HG02678 (cell line): ENCODE results near the gene ACBD6.

Source experiments
- ATAC-seq: cut with Tn5 transposase; IDR thresholded peaks from one replicate; pipeline ENCODE4 v1.9.1; 2021; ENCODE audit warnings: mild to moderate bottlenecking, moderate library complexity; ENCODE audit not compliant: unreplicated experiment

Gene ACBD6

DNA sequence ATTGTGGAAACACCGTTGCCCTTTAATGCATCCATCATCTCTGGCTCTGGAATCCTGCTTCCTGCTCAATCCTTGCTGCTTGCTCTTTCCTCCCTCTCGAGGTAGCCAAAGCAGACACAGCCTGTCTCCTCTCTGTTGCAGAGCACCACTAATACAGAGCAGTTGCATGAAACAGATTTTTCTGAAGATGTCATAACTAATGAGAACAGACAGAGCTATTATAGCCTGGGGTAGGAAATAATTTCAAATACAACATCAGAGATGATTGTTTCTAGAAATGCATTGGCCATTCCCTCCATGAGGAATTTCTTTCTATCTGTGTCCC is 23.3 kb upstream of the ACBD6 start:
- no peak for ATAC-seq

DNA sequence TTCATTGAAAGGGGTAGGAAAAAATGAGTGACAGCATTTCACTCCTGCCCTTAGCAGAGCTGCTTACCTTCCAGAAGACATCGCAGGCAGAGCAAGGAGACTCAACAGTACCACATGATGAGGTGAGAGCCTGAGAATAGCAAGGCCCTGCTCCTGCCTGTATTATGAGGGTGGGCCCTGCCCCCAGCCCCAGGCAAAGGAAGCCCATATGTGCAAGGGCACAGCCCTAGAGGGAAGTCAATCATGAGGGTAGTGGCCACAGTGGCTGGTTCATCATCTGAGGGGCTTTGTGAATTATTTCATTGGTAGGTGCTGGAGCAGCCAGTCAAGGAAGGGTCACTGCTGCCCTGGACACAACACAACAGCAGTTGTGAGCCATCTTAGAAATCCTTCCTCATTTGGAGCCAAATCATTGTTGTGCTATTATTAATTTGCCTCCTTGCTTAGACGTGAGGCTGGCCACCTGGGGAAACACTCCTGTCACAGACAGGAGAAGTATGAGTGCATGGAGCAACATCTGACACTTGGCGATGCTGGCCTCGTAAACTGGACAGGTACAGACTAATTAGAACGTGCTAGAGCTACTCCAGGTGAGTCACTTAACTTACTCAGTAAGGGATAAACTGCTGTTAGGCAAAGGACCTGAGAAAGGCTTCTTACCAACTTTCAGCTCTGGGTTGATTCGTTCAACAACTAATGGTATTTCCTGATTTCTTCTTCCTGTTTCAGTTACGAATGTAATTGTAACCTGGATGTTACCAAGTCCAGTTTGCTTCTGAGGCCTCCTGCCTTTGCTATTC is 22.7 kb upstream of the ACBD6 start:
- no peak for ATAC-seq

- ATAC-seq = no peak
Measured at GRCh38 chr1:180524160-180524914, 22.0 kb upstream of the ACBD6 start.

DNA sequence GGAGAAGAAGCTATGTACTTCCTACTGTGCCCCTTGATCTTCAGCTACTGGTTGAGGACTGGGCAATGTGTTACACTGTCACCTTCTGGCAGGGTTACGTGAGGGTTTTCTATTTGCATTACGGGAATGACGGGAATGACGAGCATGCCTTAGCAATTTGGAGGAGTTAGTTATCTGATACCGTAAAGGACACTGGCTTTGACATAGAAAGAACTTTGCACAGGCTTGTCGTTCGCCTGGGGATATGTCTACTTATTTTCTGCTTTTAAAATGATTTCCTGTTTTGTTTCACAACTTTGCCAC is 19.8 kb upstream of the ACBD6 start:
- ATAC-seq = no peak

GRCh38 chr1:180521474-180522212 is 19.3 kb upstream of the ACBD6 start:
- no peak for ATAC-seq

GRCh38 chr1:180519846-180520245 is 17.5 kb upstream of the ACBD6 start:
- ATAC-seq = no peak

DNA sequence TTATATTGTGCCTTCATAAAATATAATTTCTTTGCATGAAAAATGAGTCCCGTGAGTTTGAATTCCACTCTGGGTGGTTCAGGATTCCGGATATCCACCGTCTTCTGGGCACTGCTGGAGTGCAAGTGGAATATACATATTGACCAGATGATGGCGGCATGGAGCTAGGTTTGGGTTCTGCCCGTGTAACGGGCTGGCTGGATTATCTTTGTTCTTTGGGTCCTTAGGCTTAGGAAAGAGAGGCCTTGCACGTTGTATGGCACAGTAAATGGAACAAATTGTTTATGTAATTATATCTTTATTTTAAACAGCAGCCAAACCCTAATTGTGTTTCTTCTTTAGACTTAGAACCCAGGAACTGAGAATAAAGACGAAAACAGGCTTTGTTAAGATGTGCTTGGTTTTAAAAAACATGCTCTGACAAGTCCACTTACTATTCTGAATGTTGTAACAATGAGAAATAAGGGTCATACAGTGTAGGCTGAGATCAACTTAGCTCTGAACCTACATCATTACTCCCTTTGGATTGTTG is 13.5 kb upstream of the ACBD6 start:
- ATAC-seq = peak; percentile 95

DNA sequence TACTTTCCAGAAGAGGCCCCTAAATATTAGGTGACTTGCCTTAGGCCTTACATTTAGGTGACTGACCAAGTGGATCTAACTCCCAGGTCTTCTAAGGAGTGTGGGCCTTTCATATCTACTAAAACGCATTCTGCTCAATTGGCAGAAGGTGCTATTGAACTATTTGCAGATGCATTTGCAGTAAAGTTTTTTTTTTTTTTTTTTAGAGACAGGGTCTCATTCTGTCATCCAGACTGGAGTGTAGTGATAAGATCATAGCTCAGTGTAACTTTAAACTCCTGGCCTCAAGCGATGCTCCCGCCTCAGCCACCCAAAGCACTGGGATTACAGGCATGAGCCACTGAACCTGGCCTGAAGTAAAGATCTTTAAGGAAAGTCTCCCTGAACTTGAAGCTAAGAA is 13.0 kb upstream of the ACBD6 start:
- ATAC-seq = no peak

- ATAC-seq = no peak
Measured at GRCh38 chr1:180513531-180513930, 11.2 kb upstream of the ACBD6 start.

GRCh38 chr1:180510882-180511281 is 8.5 kb upstream of the ACBD6 start:
- ATAC-seq = no peak

DNA sequence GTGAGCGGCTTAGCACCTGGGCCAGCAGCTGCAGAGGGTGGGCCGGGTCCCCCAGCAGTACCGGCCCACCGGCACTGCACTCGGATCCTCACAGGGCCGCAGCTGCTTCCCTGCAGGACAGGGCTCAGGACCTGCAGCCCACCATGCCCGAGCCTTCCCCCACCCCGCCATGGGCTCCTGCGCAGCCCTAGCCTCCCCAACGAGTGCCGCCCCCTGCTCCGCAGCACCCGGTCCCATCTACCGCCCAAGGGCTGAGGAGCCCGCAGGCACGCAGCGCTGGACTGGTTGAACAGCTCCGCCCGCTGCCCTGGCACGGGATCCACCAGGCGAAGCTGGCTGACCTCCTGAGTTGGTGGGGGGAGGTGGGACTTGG is 6.3 kb upstream of the ACBD6 start:
- no peak for ATAC-seq

- no peak for ATAC-seq
Measured at GRCh38 chr1:180507795-180508724, 5.7 kb upstream of the ACBD6 start.

DNA sequence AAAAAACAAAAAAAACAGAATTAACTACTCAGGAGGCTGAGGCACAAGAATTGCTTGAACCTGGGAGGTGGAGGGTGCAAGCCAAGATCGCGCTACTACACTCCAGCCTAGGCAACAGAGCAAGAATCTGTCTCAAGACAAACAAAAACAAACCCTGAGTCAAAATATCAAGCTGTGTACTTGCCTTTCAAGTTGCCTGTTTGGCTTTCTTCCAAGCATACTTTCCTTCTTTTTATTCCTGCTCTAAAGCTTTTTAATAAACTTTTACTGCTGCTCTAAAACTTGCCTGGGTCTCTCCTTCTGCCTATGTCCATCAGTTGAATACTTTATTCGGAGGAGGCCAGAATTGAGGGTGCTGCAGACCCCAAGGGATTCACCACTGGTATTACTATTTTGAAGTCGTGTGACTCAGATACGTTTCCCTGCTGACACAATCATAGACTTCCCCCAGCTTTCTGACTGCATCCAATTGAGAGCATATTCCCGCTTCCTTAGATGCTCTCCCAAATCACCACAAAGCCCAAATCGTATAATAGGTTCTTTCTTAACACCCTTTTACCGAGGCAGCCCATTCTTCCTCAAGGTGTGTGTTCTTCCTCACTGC is 3.5 kb upstream of the ACBD6 start:
- ATAC-seq = no peak

GRCh38 chr1:180504186-180504585 is 1.8 kb upstream of the ACBD6 start:
- ATAC-seq = no peak

GRCh38 chr1:180503280-180503862 is 994 bp upstream of the ACBD6 start:
- ATAC-seq = peak; percentile 3

DNA sequence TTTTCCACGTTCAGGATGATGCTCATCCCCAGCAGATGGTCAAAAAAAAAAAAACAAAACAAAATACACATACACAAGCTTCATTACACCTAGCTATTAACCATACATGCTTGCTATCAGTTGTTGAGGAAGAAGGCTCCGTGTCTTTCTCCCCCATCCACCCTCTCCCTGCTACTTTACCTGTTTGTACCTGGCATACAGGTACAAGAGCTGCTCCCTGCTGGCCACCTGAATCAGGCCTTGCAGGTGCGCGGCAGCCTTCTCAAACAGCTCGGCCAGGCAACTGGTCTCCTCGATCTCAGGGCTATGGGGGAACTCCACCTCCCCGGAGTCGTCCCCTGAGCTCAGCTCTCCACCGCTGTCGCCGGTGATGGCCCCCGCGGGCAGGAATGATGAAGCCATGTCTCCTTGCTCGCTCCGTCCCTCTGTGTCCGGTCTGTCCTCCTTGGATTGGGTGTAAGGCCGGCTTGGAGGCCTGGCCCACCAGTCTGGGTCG is 464 bp downstream of the ACBD6 start:
- peak; percentile 26 for ATAC-seq

DNA sequence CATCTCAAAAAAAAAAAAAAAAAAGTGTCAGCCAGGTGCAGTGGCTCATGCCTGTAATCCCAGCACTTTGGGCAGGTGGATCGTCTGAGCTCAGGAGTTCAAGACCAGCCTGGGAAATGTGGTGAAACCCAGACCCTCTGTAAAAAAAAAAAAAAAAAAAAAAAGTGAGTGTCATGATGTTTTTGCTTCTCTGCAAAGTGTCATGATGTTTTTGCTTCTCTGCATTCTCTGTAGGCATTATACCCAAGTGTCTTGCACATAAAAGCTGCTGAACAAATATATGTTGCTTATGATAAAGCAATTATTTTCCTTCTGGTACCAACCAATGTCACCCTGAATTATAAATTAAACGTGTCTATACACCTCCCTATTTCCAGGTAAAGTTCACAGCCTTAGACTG is 1.7 kb downstream of the ACBD6 start:
- ATAC-seq = no peak

- ATAC-seq = no peak
Measured at GRCh38 chr1:180498594-180498993, 3.8 kb downstream of the ACBD6 start.

DNA sequence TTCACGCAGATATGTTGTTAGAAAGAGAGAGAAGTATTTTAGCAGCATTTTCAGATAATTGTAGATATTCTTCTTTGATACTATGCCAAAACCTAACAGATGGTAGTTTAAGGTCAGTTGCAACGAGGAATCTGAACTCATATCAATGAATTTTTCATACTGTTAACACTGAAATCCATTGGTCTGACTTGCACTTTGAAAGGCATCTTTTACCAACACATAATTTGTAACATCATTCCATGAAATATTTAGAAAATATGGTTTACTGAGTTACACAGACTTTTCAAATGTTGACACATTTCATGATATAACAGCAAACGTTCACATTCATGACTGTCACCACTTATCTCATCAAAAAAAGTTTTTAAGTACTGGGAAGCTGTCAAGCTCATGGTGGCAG is 4.6 kb downstream of the ACBD6 start:
- no peak for ATAC-seq

DNA sequence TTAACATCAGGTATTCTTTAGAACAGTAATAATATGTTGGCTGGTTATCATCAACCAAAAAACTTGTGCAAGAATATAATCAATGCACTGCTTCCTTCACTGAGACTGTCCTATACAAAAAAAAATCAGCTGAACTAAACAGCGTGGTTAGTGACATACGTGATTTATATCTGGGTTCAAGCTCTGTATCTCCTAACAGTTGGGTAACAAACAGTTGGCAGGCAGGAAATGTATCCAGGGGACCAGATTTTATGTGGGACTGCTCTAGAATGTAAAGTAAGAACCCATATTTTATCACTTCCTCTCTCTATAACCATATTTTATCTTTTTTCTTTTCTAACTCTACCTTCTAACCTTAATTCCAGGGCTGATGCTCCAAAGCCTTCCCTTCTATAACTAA is 8.0 kb downstream of the ACBD6 start:
- no peak for ATAC-seq
